HEK293 (cell line): Measurements from ENCODE around the gene MSANTD1.

Experiments used
- CTCF ChIA-PET: fragments of 350-600 bp; formaldehyde crosslinking; extraction: SDS; loops from one replicate; lab custom pipeline; 2021; ENCODE audit warnings: antibody characterized with exemption; lab: Yijun Ruan, JAX
- POLR2A ChIA-PET: fragments of 300-600 bp; formaldehyde crosslinking; extraction: SDS; loops from one replicate; lab custom pipeline; 2020; ENCODE audit warnings: antibody characterized with exemption, inconsistent platforms; lab: Yijun Ruan, JAX
- H3K27ac ChIP-seq: fragments of 200-500 bp; sonication (Bioruptor generic); 2 replicates; pipeline ENCODE4 v1.5.1; 2014; ENCODE audit warnings: low read depth, low read length, control low read depth, inconsistent platforms; ENCODE audit errors: extremely low read depth
- H3K36me3 ChIP-seq, 2 experiments: fragments of 200-500 bp in 1 of 2; sonication (Bioruptor generic) in 1 of 2; 1 replicate in 1 of 2; 2 replicates in 1 of 2; pipeline ENCODE4 v1.5.1; 2014 to 2017; ENCODE audit warnings: inconsistent platforms in 2 of 2, low read length in 2 of 2; ENCODE audit not compliant: control insufficient read depth in 2 of 2, insufficient read depth in 1 of 2
- H3K4me1 ChIP-seq: fragments of 200-500 bp; sonication (Bioruptor generic); 2 replicates; pipeline ENCODE4 v1.5.1; 2014; ENCODE audit warnings: mild to moderate bottlenecking, low read length, inconsistent platforms; ENCODE audit not compliant: control insufficient read depth, insufficient read depth
- H3K4me3 ChIP-seq: 2 replicates; pipeline ENCODE4 v1.5.1; 2011; ENCODE audit warnings: low read depth, mild to moderate bottlenecking, control low read depth, low read length, moderate library complexity
- H3K9me3 ChIP-seq: fragments of 200-500 bp; sonication (Bioruptor generic); 2 replicates; pipeline ENCODE4 v1.5.1; 2014; ENCODE audit warnings: low read depth, low read length, inconsistent platforms; ENCODE audit not compliant: control insufficient read depth, insufficient read depth
- GLIS1 ChIP-seq: fragments of 450-650 bp; formaldehyde crosslinking; IDR thresholded peaks from 2 replicates; pipeline ENCODE4 v1.5.1; 2016; ENCODE audit warnings: missing biosample characterization, missing genetic modification characterization
- SALL2 ChIP-seq: fragments of 450-650 bp; formaldehyde crosslinking; IDR thresholded peaks from 2 replicates; pipeline ENCODE4 v1.5.0; 2017; ENCODE audit warnings: missing biosample characterization, mild to moderate bottlenecking, missing genetic modification characterization, borderline replicate concordance
- SP7 ChIP-seq: fragments of 450-650 bp; formaldehyde crosslinking; IDR thresholded peaks from 2 replicates; pipeline ENCODE4 v1.5.1; 2016; ENCODE audit warnings: missing biosample characterization, missing genetic modification characterization
- ZBTB7A ChIP-seq: fragments of 450-650 bp; formaldehyde crosslinking; IDR thresholded peaks from 2 replicates; pipeline ENCODE4 v1.5.1; 2016; ENCODE audit warnings: low read depth, missing biosample characterization, missing genetic modification characterization
- ZFHX2 ChIP-seq: fragments of 450-650 bp; formaldehyde crosslinking; conservative IDR thresholded peaks from 2 replicates; pipeline ENCODE4 v1.5.1; 2016; ENCODE audit warnings: missing biosample characterization, missing genetic modification characterization
- ZNF157 ChIP-seq: fragments of 450-650 bp; formaldehyde crosslinking; IDR thresholded peaks from 2 replicates; pipeline ENCODE4 v1.5.1; 2016; ENCODE audit warnings: missing biosample characterization, missing genetic modification characterization
- ZNF18 ChIP-seq: fragments of 450-650 bp; formaldehyde crosslinking; IDR thresholded peaks from 2 replicates; pipeline ENCODE4 v1.5.1; 2016; ENCODE audit warnings: missing biosample characterization, missing genetic modification characterization
- ZNF248 ChIP-seq: fragments of 450-650 bp; formaldehyde crosslinking; IDR thresholded peaks from 2 replicates; pipeline ENCODE4 v1.5.1; 2017; ENCODE audit warnings: missing biosample characterization, missing genetic modification characterization
- ZNF292 ChIP-seq: fragments of 450-650 bp; formaldehyde crosslinking; IDR thresholded peaks from 2 replicates; pipeline ENCODE4 v1.5.1; 2016; ENCODE audit warnings: low read depth, missing biosample characterization, missing genetic modification characterization, borderline replicate concordance
- ZNF433 ChIP-seq: fragments of 450-650 bp; formaldehyde crosslinking; IDR thresholded peaks from 2 replicates; pipeline ENCODE4 v1.5.1; 2016; ENCODE audit warnings: missing biosample characterization, missing genetic modification characterization, low read depth
- ZNF600 ChIP-seq: fragments of 450-650 bp; formaldehyde crosslinking; IDR thresholded peaks from 2 replicates; pipeline ENCODE4 v1.5.1; 2016; ENCODE audit warnings: missing biosample characterization, missing genetic modification characterization
- ZNF624 ChIP-seq: fragments of 450-650 bp; formaldehyde crosslinking; IDR thresholded peaks from 2 replicates; pipeline ENCODE4 v1.5.1; 2017; ENCODE audit warnings: missing biosample characterization, missing genetic modification characterization
- ZNF639 ChIP-seq: fragments of 450-650 bp; formaldehyde crosslinking; IDR thresholded peaks from 2 replicates; pipeline ENCODE4 v1.5.1; 2016; ENCODE audit warnings: missing biosample characterization, missing genetic modification characterization
- ZNF645 ChIP-seq: fragments of 450-650 bp; formaldehyde crosslinking; IDR thresholded peaks from 2 replicates; pipeline ENCODE4; 2016; ENCODE audit warnings: missing biosample characterization, missing genetic modification characterization
- ZNF670 ChIP-seq: fragments of 450-650 bp; formaldehyde crosslinking; IDR thresholded peaks from 2 replicates; pipeline ENCODE4 v1.5.1; 2016; ENCODE audit warnings: missing biosample characterization, missing genetic modification characterization, low read depth
- ZNF76 ChIP-seq: fragments of 450-650 bp; formaldehyde crosslinking; IDR thresholded peaks from 2 replicates; pipeline ENCODE4; 2016; ENCODE audit warnings: low read depth, missing biosample characterization, missing genetic modification characterization, borderline replicate concordance
- ZSCAN18 ChIP-seq: fragments of 450-650 bp; formaldehyde crosslinking; IDR thresholded peaks from 2 replicates; pipeline ENCODE4 v1.5.1; 2016; ENCODE audit warnings: missing biosample characterization, missing genetic modification characterization
- ZSCAN5A ChIP-seq: fragments of 450-650 bp; formaldehyde crosslinking; IDR thresholded peaks from 2 replicates; pipeline ENCODE4 v1.5.1; 2016; ENCODE audit warnings: missing biosample characterization, missing genetic modification characterization
- TF ChIP-seq, protein P1 (sequence below): fragments of 450-650 bp; formaldehyde crosslinking; IDR thresholded peaks from 2 replicates; pipeline ENCODE4 v1.5.1; 2016; ENCODE audit warnings: missing biosample characterization, missing genetic modification characterization

Gene MSANTD1

GRCh38 chr4:3233391-3234071, 15.4 kb upstream of the MSANTD1 start (continued):
- TF ChIP-seq SALL2, result no peak
- TF ChIP-seq, protein P1, sequence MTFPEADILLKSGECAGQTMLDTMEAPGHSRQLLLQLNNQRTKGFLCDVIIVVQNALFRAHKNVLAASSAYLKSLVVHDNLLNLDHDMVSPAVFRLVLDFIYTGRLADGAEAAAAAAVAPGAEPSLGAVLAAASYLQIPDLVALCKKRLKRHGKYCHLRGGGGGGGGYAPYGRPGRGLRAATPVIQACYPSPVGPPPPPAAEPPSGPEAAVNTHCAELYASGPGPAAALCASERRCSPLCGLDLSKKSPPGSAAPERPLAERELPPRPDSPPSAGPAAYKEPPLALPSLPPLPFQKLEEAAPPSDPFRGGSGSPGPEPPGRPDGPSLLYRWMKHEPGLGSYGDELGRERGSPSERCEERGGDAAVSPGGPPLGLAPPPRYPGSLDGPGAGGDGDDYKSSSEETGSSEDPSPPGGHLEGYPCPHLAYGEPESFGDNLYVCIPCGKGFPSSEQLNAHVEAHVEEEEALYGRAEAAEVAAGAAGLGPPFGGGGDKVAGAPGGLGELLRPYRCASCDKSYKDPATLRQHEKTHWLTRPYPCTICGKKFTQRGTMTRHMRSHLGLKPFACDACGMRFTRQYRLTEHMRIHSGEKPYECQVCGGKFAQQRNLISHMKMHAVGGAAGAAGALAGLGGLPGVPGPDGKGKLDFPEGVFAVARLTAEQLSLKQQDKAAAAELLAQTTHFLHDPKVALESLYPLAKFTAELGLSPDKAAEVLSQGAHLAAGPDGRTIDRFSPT (tag by site-specific recombination), result no peak

DNA sequence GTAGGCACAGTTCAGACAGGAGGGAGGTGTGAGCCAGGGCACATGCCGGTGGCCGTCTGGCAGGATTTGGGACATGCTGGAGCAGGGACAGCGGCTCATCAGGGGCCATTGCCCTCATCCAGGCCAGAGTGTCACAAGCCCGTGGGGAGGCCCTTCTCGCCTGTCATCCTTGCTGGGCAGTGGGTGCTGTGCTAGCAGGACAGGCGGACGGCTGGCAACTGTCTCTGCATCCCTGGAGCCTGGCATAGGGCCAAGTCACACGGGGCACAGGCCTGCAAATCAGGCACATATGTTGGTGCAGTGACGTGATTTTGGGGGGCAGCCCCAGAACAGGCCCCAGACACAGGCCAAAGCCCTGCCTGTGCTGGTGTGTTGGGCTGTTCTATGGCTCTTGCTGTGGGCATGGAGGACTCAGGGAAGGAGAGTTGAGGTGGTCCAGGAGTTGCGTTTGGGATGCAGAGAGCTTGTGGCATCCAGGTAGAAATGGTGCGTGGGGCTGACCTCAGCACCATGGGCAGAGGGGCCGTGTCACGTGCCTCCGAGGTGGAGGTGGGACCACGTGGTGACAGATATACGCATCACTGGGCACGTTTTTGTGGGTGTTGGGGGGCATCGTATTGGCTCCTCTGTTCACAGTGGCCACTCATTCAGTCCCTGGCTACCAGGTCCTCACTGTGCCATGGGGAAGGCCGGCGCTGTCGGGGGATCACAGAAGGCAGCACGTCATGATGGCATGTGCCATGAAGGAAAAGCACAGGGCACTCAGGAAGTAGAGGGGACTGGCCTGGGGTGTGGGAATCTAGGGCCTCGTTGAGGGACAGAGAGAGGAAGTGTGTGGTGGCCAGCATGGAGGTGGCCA, 14.6 kb upstream of the MSANTD1 start:
- TF ChIP-seq ZBTB7A, result no peak
- TF ChIP-seq ZNF600 (tag by site-specific recombination), result no peak
- TF ChIP-seq SP7 (tag by site-specific recombination), result no peak
- TF ChIP-seq ZNF292 (tag by site-specific recombination), result no peak
- no peak for TF ChIP-seq ZNF76 (tag by site-specific recombination)
- no peak for TF ChIP-seq ZNF18 (tag by site-specific recombination)
- no peak for TF ChIP-seq ZNF248 (tag by site-specific recombination)
- no peak for TF ChIP-seq ZNF639
- no peak for TF ChIP-seq ZNF157 (tag by site-specific recombination)
- TF ChIP-seq ZNF433 (tag by site-specific recombination), result no peak
- Histone ChIP-seq H3K36me3 (peaks cover 3 to 93% of the 10 kb centered on the region in 2 experiments; a peak in 2 of 3 replicates), H3K27ac (no peak overlapping the region), H3K4me1 (no peaks in the 10 kb centered on the region), H3K4me3 (no peak overlapping the region), H3K9me3 (no peaks in the 10 kb centered on the region)
- ChIA-PET CTCF (interaction anchor here (0.6 to 0.7 kb wide), 2 partner anchors 29 to 77 kb away, joined by 4 to 5 read pairs; no protein-coding TSS in a partner anchor), POLR2A (no interaction called here)

GRCh38 chr4:3235030-3235345, 14.0 kb upstream of the MSANTD1 start:
- Histone ChIP-seq H3K4me3 (no peak overlapping the region), H3K27ac (no peak overlapping the region), H3K9me3 (no peaks in the 10 kb centered on the region), H3K36me3 (peaks cover 0 to 93% of the 10 kb centered on the region in 2 experiments; a peak in 1 of 3 replicates), H3K4me1 (no peaks in the 10 kb centered on the region)
- TF ChIP-seq ZNF645 (tag by site-specific recombination) (no peak), ZNF670 (tag by site-specific recombination) (no peak), ZFHX2 (no peak), GLIS1 (tag by site-specific recombination) (no peak), ZNF624 (tag by site-specific recombination) (no peak), ZSCAN5A (tag by site-specific recombination) (no peak), ZSCAN18 (tag by site-specific recombination) (no peak)
- CTCF ChIA-PET, result no interaction called here
- POLR2A ChIA-PET, result no interaction called here
